Fibroblast of skin of right quadriceps (primary cell): ENCODE data around the gene PIK3C2A.

Experiments used
- DNase-seq: peaks from one replicate; pipeline ENCODE4 v3.0.0-alpha.2; 2013

The PIK3C2A gene

GRCh38 chr11:17214338-17214737, 6.6 kb upstream of the PIK3C2A start:
- DNase-seq = no peak

- DNase-seq = no peak
These were observed 3.5 kb upstream of the PIK3C2A start for GRCh38 chr11:17211286-17211685.

DNA sequence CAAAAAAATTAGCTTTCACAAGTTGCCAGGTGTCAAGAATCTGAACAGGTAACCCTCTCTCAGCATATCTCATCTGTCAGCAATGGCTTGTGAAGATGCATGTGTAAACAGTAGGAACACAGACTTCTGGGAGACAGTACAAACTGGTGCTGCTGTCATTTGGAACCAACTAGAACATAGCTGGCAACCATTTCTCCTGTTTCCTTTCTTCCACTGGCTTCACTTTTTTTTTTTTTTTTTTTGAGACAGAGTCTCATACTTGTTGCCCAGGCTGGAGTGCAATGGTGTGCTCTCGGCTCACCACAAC, 2.1 kb upstream of the PIK3C2A start:
- DNase-seq = no peak

DNA sequence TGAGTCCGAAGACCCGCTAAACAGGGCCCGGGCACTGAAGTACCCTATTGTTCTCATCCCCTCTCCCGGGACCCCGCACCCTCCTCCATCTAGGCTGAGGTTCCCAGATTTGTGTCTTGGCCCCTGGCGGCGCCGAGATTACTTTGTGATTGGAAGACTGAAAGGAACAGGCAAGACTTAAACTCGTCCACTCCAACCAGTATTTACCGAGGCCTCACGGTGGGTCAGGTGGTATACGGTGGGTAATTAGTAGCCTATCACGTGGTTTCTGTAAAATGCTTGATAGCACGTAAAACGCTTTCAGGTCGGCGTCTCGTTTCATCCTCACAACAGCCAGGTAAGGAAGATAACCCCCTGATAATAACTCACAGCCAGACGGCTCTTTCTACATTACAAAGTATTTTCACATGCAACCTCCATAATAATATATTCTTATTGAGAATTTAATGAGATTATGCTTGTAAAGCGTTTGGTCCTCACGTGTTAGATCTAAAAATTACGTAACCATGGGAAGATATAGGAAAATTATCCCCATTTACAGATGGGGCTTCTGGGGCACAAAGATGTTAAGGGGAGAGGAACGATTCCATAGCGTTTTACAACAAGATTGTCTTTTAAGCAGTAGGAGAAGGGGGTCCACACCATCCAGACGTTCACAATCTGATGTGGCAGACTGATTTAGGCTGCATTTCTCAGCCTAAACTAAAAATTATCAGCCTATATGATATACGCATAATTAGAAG, 642 bp upstream of the PIK3C2A start:
- DNase-seq = peak; percentile 58

DNA sequence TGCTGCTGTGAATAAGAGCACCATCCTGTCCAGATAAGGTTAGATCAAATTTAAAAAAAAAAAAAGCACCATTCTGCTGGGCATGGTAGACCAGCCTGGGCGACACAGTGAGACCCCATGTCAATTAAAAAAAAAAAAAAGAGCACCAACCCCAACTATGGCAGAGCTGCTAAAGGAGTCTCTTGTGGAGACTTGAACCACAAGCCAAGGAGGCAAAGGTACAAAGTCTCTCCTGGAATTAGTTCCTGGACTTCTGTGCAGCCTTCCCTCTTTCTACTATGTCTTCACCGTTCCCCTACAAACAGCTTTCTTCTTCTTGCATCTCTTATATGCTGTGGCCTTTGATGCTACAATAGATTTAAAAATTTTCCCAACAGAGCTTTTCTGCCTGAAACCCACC, 1.3 kb downstream of the PIK3C2A start:
- no peak for DNase-seq

GRCh38 chr11:17197431-17197898, 10.3 kb downstream of the PIK3C2A start:
- DNase-seq = peak; percentile 35

DNA sequence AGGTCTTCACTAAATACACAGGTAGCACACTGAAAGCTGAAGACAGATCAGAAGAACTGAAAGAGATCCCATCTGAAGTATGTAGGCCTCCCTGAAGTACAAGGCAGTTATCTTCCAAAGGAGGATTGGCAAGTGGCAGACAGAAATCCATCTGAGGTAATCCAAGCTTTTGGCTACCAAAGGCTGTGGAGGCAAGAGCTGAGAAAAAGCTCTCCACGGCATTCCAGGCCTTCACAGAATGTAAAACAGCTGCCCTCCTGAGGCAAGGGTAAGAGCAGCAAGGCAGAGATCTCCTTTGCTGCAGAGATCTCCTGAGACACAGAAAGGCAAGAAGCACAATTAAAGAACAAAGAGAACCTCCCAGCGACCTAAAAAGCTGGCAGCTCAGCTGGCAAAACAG, 19.1 kb downstream of the PIK3C2A start:
- DNase-seq = no peak

DNA sequence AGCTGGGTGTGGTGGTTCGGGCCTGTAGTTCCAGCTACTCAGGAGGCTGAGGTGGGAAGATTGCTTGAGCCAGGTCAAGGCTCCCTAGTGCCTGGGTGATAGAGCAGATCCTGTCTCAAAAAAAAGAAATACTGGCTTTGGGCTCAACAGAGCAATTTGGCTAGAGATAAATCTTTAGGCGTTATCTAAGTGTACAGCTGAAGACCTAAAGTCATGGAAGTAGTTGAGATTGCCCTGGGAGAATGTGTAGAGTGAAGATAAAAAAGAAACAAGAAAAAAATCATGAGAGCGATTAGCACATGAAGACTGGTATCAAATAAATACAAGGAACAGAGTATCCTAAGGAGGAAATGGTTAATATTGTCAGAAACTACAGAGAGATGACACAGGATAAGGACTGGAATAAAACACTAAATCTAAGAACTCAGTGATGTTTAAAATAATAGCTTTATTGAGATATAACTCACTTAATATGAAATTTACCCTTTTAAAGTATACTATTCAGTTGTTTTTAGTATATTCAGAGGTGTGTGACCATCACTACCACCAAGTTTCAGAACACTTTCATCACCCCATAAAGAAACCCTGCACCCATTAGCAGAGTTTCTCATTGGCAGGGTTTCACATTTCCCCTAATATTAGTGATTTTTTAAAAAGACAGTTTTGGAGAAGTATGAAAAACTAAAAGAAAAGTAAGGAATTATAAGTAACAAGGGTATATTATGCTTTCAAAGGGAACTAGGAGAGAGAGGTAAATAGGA, 20.7 kb downstream of the PIK3C2A start:
- no peak for DNase-seq

DNA sequence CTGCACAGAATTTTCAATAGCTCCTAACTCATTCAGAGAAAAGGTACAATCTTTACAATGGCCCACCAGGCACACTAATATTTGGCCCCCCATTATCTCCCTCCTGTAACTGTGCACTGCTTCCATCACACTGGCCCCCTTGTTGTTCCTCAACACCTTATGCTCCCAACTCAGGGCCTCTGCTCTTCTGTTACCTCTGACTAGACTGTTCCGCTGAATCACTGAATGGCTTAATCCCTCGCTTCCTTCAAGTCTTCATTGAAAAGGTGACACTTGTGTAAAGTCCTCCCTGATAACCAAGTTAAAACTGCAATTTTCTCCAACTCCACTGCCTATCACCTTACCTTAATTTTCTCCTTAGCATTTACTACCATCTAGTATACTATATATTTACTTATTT, 21.8 kb downstream of the PIK3C2A start:
- DNase-seq = no peak

- no peak for DNase-seq
These were observed 22.8 kb downstream of the PIK3C2A start for GRCh38 chr11:17184882-17185587.

DNA sequence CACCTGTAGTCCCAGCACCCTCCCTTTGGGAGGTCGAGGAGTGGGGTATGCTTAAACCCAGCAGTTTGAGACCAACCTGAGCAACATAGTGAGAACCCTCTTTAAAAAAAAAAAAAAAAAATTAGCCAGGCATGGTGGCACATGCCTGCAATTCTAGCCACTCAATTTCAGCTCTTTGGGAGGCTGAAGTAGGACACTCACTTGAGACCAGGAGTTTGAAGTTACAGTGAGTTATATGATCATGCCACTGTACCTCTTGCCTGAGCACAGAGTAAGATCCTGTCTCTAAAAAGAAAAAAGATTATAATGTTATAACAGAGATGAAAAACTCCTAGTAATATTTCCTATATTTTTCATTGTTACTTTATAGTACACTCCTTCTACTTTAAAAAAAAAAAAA, 23.9 kb downstream of the PIK3C2A start:
- no peak for DNase-seq

DNA sequence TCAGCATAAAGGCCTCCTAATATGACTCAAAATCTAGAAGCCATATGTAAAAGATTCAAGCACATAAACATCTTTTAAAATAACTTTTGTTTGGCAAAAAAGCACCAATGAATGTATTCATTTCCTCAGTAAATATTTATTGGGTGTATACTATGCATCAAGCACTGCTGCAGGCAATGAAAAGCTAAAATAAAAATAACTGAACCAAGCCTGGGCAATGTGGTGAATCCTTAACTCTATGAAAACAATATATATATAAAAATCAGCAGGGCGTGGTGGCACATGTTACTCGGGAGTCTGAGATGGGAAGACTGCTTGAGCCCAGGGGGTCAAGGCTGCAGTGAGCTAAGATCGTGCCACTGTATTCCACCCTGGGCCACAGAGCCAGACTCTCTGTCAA, 27.8 kb downstream of the PIK3C2A start:
- no peak for DNase-seq

DNA sequence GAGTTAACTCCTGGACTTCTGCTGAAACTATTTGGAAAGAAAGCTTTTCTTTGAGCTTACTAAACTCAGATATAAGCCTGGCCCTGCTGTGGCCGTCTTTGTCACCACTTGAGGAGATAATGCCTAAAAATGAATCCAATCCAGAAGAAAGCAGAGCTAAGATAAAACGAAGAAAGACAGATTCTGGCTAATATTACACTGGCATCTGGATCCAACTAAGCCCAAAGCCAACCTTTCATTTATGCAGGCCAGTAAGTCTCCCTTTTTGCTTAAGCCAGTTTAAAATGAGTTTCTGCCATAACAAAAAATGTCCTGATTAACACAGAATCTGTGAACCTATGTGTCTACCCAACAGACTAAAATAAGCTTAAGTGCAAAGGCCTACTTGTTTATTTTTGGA, 34.5 kb downstream of the PIK3C2A start:
- DNase-seq = no peak

GRCh38 chr11:17171916-17172315, 35.9 kb downstream of the PIK3C2A start:
- DNase-seq = no peak

- peak; percentile 56 for DNase-seq
These were observed 36.4 kb downstream of the PIK3C2A start for GRCh38 chr11:17171343-17171742.

DNA sequence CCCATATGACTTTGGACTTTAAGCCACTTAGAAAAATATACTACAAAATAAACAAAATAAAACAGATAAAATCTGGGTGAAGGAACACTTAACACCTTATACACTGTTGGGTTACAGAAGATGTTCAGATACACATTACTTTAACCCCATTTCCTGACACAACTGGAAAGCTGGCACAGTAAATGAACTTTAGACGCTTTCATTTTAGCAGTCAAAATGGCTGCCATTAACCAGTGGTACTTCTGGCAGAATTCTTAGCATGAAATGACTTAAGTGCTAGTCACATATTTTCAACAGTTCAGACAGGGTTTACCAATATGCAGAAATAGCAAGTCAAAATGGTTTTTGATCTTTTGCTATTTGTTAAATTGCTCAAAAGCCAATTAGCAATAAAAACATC, 37.9 kb downstream of the PIK3C2A start:
- no peak for DNase-seq

DNA sequence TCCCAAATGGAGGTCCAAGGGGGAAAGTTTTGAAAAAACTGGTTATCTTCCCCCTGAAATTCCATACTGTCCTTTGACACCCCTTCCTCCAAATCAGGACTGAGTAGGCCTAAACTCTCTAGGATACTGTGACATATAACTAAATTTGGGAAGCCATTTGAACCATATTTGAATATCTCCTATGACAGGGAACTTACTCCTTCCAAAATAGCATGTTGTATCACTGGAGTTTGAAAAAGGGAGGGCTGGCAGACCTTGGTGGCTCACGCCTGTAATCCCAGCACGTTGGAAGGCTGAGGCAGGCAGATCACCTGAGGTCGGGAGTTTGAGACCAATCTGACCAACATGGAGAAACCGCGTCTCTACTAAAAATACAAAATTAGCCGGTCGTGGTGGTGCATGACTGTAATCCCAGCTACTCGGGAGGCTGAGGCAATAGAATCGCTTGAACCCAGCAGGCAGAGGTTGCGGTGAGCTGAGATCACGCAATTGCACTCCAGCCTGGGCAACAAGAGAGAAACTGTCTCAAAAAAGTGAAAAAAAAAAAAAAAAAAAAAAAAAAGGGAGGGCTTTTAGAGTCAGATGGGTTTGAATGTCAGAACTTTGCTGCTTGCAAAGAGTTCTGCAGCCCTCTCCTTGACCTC, 42.4 kb downstream of the PIK3C2A start:
- no peak for DNase-seq

DNA sequence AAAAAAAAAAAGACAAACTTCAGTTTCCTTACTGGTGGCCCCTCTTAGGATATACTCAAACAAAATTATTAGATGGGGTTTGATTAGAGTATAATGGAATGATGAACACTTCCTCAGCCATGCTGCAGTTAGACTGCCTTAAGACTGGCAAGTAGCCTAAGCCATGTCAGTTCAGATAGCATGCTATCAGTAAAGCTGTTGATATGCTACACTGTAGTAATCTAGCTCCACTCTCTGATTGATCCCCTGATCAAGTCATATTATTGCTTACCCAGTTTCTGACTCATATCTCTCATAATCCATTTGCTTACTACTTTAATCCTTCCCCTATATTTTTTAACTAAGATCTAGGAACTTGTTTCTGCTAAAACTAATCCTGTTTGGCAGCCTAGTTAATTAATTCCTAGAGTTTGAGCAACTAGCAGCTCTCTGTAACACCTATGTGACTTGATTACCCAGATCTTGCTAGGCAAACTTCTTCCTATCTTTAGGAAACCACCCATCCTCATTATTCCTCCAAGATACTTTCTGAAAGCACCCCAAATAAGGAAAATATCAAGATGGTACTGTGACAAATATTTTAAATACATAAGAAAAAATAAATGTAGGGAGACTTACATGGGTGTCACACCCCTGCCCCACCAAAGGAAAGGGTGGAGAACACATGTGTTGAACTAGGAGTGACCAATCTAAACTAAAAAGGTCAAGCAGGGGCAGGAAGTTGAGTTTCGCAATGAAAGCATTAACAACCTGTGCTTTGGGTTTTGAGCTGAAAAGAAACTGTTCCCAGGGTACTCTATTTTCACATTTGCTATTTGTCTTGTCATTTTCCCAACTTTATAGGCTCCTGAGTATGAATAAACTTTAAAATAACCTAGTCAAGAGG, 43.2 kb downstream of the PIK3C2A start:
- DNase-seq = no peak

- DNase-seq = no peak
These were observed 44.0 kb downstream of the PIK3C2A start for GRCh38 chr11:17163736-17164135.

- no peak for DNase-seq
These were observed 44.5 kb downstream of the PIK3C2A start for GRCh38 chr11:17163291-17163690.

DNA sequence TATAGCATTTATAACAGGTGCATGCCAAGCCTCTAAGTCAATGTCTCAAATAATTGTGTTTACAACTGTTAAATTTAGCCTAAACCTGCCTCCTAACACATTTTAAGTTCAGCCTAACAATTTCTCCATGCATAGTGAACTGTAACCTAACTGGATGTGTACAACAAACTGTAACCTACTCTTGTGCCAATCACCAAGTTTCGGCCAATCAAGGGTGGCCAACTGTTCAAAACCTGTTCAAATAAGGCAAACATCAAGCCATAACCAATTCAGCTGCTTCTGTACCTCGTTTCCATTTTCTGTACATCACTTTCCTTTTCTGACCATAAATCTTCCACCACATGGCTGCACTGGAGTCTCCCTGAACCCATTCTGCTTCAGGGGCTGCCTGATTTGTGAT, 45.4 kb downstream of the PIK3C2A start:
- DNase-seq = no peak

DNA sequence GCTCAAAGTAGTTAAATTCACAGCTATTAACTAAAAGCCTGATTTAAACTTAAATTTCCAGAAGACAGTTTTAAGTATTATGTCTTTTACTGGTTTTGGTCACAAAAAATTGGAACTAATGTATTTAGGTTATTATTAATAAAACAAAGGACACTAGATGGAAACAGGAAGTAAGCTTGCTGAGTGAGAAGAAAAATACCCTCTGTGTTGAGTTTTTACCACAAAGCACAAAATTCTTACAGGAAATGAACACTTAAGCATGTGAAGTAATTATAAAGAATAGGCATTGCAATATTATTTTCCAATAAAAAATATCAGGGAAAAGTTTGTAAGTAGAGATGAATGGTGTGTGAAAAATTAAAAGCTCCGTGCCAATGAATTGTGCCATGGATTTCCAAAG, 46.3 kb downstream of the PIK3C2A start:
- no peak for DNase-seq
